GM19463 (cell line): ENCODE results near the gene ADGRA3.
A peak's percentile ranks its signal among the peaks of the same experiment; 100 is the strongest.
"Not testable (repeated sequence)": the region's sequence is repeated elsewhere in the genome, so short reads cannot be mapped to it uniquely, and the experiment has no call there.

Experiments
- ATAC-seq: cut with Tn5 transposase; IDR thresholded peaks from one replicate; pipeline ENCODE4 v1.9.1; 2021; ENCODE audit warnings: mild to moderate bottlenecking, moderate library complexity; ENCODE audit not compliant: unreplicated experiment

Gene ADGRA3

DNA sequence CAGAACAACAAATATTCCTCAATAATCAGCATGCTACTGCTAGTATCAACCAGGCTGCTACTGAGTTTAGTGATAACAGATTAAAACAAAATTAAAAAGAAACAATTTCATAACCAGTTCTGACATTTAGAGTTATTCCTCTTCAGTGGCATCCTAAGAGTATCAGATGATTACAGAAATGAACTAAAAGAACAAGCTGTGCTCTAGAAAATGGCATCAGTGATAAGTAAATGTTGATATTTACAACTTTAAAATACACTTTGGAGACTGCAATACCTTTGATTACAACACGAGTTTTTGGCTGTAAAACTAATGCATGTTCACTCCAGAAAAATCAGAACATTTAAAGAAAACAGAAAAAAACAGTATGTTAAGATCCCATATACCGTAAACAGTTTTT is 72.9 kb downstream of the ADGRA3 start:
- ATAC-seq, result no peak

DNA sequence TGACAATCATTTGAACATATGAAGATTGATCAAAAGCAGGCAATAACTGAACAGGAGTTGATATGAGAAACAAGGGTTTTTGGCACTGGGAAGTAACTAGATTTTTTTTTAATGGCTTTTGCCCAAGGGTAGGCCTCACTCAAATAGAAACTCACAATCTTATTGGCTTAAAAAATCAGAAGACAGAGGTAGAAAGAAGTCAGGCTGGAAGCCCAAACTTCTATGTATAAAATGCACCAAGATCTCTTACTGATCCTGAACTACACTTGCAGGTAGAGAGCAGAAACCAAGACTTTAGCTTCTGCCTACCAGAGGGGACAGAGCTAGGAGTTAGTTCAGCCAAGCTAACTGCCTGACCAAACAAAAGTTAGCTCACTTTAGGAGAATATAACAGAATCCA is 74.9 kb downstream of the ADGRA3 start:
- ATAC-seq, result no peak

DNA sequence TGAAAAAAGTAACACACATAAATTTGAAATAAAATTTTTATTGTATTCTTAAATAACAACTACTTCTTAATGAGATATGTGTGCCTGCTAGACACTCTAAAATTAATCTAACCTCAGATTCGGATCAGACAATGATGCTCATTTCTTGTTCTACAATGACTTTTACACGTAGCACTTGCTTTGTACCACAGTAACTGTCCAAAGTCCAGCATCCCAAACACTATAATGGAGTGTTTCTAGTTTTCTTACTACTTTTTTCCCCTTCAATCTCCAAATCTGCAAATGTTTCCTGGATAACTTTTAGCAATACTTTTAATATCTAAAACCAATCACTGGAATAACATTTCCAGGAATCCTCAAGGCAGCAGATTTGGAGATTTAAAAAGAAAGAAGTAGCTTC is 75.9 kb downstream of the ADGRA3 start:
- ATAC-seq, result no peak

DNA sequence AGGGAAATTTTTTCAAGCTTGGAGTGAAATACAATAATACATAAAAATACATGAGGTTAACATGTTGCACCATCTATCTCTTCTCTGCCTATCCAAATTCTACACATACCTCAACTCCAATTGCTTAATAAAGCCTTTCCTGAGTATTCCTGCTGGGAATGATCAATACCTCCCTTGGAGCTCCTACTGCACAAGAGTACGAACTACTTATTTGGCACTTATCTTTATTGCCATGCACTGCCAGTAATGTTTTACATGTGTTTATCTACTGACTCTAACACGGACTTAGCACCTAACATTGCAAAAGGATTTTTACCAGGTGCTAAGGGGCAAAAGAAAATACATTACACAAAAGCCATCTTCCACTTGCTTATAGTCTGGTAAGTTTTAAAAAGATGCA is 80.2 kb downstream of the ADGRA3 start:
- no peak for ATAC-seq

DNA sequence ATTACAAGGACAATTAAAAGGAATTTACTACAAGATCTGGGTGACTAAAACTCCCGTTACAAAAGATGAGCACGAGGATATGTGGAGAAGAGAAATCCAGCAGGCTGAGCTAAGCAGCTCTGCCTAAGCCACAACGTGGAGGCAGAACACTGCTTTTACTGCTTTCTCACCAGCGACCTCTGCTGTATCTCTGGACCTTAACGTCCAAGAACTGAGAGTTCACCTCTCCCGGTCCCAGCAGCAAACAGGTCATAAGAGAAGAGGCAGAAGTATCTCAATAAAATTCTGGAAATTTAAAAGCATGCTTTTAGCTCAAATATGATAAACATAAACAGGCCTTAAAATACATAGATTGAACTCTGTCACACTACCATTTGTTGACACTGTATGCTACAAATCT is 81.0 kb downstream of the ADGRA3 start:
- ATAC-seq, result peak; percentile 98

DNA sequence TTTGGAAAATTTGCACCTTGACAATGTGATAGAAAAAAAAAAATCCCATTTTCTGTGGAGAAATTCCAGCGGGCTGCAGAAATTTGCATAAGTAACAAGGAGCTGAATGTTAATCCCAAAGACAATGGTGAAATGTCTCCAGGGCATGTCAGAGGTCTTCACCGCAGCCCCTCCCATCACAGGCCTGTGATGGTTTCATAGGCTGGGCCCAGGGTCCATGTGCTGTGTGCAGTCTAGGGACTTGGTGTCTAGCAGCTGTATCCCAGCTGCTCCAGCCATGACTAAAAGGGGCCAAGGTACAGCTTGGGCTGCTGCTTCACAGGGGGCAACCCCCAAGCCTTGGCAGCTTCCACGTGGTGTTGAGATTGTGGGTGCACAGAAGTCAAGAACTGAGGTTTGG is 85.2 kb downstream of the ADGRA3 start:
- ATAC-seq, result no peak

DNA sequence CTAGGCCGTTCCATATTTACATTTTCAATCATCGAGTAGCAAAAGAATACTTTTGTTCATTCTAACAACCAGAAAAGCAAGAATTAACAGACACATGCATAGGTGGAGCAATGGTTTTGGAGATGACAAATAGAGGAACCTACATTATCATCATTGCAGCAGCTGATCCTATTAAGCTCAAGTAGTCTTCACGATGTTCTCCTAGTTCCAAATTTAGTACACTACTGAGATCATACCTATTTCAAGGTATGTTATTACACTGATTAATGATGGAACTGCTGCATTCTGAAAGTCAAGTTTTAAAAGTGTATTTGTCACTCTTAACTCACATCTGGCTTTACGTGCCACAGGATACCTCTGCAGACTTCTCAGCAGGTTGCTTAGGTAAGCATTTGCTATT is 87.4 kb downstream of the ADGRA3 start:
- ATAC-seq, result no peak

DNA sequence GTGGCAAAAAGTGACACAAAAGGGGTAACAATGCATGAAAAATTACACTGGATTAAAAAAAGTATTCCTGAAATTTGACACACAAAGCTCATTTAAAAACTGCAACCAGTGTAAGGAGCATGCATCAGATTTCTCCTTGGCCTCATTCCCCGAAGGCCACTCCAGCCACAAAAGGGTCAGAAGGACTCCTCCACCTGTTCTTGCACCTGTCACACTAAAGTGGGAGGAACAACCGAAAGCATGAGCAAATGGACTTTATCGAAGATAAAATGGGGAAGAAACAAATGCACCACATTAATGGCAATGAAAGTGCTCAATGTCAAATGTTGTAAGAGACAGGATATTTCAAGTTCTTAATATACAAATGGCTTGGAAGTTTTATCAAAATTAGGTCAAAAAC is 88.2 kb downstream of the ADGRA3 start:
- ATAC-seq, result no peak

DNA sequence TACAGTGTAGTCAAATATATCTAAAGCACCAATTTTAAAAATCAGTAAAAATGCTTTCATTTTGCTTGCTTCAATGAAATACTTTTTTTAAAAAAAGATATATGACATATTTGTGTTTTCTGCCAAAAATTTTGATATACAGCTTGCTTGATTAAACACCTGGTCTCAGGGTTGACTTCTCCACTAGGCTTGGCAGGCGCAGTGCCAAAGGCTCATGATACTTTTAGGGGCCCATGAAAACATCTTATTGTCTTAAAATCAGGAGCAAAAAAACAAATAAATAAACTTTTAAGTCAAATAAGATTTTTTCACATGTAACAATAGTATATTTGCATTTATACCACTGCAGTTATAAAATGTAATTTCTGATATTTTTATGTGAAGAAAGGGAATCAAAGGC is 95.6 kb downstream of the ADGRA3 start:
- no peak for ATAC-seq

DNA sequence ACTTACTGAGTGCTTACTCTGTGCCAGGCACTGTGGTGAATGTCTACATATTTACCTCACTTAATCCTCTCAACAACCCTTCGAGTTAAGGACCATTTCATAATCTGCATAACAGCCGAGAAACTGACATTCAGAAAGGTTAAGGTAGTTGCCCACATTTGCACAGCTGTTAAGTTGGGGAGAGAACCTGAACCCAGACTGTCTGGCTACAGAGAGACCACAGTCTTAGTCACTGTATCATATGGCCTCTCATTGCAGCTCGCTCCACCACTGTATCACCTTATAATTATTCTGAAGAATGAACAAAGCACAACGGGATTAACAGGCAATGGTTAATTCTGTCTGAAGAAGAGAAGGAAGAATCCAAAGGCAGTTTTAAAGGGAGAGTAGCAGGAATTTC is 98.5 kb downstream of the ADGRA3 start:
- ATAC-seq, result peak; percentile 49

DNA sequence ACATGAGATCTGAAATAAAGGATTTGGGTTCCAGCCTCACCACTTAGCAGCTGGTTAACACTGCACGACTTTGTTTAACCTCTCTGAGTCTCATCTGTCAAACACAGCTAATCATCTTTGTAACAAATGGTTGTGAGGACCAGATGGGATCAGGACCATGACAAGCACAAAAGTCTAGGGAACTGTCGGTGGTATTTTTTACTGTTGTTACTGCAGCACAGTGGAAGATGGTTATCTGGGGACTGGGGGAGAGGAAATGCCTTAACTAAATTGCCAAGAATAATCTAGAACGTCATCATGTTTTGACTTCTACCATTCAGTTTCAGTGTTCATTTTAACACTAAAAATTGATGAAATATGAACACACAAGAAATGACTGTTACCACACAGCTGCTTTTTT is 99.5 kb downstream of the ADGRA3 start:
- no peak for ATAC-seq

DNA sequence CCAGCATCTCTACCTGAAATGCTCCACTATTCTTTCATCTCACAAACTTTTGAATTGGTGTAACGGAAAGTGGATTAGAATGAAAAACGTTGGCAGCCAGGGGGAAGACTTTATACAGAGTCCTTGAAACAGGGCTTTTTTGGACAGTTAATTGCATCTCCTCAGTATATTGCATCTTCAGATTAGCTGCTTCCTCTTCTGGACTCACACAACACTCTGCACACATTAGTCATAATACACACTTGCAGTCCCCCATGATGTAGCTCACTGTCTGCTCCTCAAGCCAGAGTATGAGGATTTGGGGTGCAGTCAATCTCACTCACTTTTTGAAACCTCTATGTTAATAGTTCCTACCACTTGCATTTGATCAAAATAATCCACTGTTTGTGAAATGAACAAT is 101.0 kb downstream of the ADGRA3 start:
- no peak for ATAC-seq

DNA sequence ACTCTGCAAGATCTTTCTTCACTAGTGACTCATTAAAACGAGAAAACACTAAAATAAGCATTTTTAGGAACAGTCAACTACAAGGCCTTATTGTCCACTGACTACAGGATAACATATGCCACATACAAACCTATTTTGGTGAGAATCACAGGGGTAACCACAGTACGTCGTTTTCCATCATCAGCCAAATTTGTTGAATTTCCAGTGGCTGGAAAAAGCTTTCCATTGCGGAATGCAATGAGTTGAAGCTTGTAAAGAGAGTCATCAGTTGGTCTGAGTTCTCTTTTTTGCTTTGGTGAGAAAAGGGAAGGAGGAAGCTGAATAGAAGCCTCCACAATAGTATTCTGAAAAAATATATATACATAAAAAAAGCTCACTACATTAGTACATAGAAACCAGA is 102.4 kb downstream of the ADGRA3 start:
- no peak for ATAC-seq

DNA sequence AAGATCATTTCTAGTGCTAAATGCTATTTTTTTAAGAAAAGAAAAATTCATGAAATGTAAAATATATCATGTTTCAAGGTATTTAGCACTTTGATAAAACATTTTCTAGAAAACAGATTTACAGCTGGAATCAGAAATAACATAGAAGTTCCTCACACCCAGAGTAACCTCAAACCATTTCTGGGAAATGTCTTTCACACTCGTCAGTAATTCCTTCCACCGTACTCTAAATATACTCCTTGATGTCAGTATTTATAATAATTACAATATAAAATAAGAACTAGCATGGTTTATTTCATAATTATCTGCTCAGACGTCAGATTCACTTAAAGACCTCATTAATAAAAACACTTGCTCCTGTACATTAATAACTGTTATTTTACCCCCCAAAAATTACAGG is 103.9 kb downstream of the ADGRA3 start:
- ATAC-seq, result no peak

DNA sequence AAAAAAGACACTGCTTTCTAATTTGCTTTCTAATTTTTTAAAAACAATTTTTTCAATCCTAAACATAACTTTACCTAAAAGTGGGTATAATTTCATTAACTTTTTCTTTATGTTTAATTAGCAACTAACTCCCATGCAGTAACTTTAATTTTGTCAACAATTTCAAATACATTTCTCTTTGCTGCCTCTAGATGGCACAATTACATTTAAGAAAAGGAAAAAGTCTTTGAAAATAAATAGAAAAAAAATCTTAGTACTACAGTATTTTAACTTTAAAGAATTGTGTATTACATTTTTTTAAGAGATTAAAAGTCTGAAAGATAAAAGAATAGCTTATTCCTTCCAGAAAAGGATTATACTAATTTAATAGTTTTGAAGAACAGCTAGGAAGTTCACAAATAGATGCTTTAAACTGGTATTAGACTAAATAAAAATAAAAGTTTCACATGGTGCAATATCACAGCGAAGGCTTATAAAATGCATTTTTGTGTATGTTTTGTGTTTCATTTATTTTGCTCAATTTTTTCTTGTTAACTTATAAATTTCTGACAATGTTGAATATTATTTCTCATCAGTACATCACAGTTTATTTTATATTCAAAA is 105.1 kb downstream of the ADGRA3 start:
- ATAC-seq, result no peak

DNA sequence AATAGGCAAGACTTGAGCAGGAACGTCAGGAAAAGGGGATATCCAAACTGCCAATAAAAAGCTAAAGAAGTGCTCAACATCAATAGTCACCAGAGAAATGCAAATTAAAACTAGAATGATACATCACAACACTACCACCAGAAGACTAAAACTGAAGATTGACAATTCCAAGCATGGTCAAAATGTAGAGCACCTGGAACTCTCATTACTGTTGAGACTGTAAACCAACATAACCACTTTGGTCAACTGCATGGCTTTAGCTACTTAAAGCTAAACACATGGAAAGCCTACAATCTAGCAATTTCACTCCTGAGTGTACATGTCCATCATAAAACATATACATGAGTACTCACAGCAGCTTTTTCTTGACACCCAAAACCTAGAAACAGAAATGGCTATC is 107.4 kb downstream of the ADGRA3 start:
- ATAC-seq, result no peak

DNA sequence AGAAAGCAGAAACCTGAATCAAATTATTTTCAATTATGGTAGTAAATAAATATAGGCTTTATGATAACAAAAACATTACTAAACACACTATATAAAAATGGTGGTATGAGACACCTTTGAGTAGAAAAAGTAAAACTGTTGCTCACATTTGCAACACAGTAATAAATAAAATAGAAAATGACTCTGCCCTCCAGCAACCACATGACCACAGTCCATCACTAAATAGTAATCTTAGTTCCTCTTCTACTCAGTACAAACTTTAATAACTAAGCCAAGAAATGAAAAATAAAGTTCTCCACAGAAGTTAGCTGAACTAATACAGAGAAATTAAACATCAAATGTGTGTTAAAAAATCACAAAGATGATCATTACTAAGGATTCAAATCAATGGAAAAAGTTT is 108.5 kb downstream of the ADGRA3 start:
- peak; percentile 77 for ATAC-seq

DNA sequence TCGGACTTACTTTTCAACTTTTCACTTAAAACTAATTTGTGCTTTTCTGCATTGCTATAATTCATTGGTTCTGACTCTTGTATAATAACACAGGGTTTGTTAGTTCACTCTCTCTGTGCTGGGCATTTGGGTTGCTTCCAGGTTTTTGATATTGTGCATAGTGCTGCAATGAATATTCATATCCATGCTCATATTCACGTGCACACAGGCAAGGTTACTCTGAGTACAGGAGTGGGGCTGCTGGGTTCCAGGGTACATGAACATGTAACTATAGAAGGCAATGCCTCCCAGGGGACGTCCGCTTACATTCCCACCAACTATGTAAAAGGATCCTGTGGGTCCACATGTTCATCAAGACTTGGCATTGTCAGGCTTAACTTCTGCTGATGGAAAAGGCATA is 117.2 kb downstream of the ADGRA3 start:
- ATAC-seq, result no peak

DNA sequence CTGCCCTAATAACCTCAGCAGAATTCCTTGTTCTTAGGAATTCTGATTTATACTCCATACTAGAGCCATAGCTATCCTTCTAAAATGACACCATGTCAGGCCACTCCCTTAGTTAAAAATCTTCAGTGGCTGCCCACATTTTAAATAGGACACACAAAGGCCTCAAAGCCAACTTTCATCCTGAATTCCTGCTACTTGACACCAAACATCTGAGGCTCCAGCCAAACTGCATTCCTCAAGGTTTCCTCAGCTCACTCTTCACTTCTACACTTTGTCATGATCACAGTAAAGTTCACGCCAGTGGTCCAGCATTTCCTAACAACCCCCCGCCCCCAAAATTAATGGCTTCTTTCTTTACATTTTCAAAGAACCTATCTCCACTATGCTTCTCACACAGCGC is 124.3 kb downstream of the ADGRA3 start:
- no peak for ATAC-seq

DNA sequence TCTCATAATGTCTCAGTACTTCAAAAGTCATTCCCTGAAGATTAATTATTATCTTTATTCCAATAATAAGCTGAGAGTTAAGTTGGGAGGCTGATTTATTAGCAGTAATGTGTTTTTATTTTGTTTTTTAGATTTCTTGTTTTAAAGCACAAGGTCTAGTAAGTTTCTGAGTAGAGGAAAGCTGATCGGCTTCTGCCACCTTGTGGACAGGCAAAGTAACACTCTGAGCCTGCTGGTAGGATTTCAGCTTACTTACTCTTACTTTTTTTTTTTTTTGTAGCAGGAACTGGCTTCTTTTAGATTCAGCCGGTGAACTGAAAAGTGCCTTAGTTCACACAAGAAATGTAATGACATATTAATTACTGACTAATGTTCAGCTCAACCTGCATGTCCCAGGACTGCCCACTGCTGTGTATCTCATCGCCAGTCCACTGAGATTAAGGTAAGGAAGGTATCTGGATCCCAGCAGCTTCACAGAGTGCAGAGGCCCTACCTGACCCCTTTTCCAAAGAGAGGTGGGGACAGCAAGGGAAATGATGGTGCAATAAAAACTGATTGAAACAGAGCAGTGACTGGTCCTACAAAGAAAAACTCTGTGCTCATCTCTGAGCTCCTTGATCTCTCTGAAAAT is 126.5 kb downstream of the ADGRA3 start:
- peak; percentile 81 for ATAC-seq

DNA sequence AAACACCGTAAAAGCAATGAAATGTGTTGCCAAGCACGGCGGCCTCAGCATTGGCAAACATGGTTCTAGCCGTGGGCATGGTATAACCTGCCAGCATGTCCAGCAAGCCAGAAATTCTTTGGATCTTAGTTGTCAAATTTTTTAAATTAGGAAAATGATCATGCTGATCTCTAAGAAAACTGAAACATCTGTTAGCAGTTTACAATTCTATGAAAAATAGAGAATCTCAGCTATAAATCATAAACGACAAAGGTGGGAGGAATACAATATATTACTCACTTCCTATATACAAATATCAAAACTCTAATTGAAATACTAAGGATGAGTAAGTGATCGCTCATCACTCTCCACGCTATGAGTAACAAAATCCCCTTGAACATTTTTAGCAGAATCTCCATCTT is 130.3 kb downstream of the ADGRA3 start:
- ATAC-seq, result no peak

DNA sequence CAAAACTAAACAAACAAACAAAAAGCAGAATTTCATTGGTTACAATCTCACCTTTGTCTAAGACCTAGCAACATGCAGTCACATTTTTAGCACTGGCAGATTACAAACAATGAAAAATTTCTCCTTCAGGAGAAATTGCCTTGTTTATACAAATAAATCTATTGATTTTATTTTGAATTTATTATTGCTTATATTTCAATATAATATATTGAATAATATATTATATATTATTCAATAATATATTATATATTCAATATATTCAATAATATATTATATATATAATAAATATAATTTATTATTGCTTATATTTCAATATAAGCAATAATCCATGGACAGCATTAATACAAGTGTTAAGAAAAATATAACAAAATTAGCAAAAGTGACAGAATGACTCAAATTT is 131.7 kb downstream of the ADGRA3 start:
- ATAC-seq, result no peak

DNA sequence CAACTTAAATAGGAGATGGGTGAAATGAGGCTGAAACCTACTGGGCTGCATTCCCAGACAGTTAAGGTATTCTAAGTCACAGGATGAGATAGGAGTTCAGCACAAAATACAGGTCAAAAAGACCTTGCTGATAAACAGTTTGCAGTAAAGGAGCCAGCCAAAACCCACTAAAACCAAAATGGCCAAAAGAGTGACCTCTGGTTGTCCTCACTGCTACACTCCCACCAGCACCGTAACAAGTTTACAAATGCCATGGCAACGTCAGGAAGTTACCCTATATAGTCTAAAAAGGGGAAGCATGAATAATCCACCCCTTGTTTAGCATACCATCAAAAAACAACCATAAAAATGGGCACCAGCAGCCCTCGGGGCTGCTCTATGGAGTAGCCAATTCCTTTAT is 133.7 kb downstream of the ADGRA3 start:
- not testable (repeated sequence) for ATAC-seq
